GM12874 (cell line): ENCODE results near the gene CELF5.

Experiments
- TF ChIP-seq, protein P1 (sequence below): IDR thresholded peaks from 2 replicates; pipeline ENCODE4 v1.5.1; 2011; ENCODE audit warnings: low read depth, mild to moderate bottlenecking, control low read depth, low read length, moderate library complexity; ENCODE audit not compliant: insufficient read depth

CELF5 gene

DNA sequence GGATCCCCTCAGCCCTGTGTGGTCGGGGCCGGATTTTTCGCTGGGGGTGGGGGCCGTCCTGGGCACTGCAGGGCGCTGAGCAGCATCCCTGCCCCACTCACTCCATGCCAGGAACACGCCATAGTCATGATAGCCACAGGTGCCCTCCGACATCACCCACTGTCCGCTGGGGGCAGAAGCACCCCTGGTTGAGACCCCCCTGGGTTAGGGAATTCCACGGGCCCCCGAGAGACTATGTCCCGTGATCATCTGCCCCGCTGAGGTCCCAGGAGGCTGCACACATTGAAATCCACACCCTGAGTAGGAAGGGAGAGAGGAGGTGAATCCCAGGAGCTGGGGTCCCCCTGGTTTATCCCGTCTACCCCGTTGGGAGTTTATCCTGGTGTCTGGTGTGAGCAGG is 22.6 kb upstream of the CELF5 start:
- TF ChIP-seq, protein P1, sequence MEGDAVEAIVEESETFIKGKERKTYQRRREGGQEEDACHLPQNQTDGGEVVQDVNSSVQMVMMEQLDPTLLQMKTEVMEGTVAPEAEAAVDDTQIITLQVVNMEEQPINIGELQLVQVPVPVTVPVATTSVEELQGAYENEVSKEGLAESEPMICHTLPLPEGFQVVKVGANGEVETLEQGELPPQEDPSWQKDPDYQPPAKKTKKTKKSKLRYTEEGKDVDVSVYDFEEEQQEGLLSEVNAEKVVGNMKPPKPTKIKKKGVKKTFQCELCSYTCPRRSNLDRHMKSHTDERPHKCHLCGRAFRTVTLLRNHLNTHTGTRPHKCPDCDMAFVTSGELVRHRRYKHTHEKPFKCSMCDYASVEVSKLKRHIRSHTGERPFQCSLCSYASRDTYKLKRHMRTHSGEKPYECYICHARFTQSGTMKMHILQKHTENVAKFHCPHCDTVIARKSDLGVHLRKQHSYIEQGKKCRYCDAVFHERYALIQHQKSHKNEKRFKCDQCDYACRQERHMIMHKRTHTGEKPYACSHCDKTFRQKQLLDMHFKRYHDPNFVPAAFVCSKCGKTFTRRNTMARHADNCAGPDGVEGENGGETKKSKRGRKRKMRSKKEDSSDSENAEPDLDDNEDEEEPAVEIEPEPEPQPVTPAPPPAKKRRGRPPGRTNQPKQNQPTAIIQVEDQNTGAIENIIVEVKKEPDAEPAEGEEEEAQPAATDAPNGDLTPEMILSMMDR: no peak

DNA sequence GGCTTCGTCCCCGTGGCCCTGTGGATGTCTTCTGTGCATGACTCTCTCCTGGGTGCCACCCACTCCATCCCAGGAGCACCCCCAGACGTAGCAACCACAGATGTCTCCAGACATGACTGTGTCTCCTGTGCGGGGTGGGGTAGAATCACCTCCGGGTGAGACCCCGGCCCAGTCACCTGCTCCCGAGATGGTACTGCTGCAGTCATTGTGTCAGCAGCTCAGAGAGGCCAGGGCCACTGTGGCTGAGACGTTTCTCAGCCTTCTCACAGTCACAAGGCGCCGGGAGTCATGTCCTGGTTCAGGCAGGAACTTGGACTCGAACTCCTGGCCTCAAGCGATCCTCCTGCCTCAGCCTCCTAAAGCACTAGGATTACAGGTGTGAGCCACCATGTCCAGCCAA is 22.1 kb upstream of the CELF5 start:
- TF ChIP-seq, protein P1: no peak

DNA sequence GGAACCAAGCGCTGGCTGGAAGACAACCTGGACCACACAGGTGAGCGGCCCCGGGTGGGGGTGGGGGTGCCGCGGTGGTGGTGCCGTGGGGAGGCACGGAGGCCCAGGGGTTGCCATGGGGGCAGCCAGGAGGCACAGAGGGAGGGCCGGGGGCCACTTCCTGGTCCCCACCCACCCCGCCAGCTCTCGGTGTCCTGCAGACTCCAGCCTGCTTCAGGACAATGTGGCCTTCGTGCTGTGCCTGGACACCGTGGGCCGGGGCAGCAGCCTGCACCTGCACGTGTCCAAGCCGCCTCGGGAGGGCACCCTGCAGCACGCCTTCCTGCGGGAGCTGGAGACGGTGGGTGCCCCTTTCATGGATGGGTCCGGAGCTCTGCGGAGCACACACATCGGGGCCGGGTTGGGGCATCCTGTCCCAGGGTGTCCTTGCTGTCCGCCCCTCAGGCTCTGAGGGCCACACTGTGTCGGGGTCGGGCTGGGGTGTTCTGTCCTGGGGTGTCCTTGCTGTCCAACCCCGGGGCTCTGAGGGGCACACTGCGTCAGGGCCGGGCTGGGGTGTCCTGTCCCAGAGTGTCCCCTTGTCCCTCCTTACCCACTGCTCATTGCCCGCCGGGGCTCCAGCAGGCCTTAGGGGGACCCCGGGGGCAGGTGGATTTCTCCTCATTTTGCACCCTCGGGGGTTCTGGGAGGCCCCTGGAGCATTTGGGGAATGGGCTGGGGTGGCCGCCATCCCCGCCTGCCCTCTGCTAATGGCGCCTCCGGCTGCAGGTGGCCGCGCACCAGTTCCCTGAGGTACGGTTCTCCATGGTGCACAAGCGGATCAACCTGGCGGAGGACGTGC is 20.4 kb upstream of the CELF5 start:
- TF ChIP-seq, protein P1: no peak

- TF ChIP-seq, protein P1: no peak
Observed at GRCh38 chr19:3204646-3205275, 19.7 kb upstream of the CELF5 start.

DNA sequence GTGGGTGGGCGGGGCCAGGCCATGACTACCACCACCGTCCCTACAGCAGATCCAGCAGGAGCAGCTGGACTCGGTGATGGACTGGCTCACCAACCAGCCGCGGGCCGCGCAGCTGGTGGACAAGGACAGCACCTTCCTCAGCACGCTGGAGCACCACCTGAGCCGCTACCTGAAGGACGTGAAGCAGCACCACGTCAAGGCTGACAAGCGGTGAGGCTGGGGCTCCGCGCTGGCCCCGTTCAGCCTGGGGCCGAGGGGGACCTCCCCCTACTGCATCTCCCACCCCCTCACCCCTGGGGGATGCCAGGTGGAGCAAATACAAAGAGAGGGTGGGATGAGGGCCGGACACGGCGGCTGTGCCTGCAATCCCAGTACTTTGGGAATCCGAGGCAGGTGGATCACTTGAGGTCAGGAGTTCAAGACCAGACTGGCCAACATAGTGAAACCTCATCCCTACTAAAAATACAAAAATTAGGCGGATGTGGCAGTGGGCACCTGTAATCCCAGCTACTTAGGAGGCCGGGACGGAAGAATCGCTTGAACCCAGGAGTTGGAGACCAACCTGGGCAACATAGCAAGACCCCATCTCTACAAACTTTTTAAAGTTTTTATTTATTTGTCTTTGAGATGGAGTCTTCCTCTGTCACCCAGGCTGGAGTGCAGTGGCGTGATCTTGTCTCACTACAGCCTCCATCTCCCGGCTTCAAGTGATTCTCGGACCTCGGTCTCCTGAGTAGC is 18.1 kb upstream of the CELF5 start:
- TF ChIP-seq, protein P1: no peak

GRCh38 chr19:3207461-3208242 is 16.8 kb upstream of the CELF5 start:
- TF ChIP-seq, protein P1: no peak
